Measurements from ENCODE around the gene PRR22. TPM values are rescaled to one million over a fixed set of nuclear protein-coding genes. Genes with fewer than 3 reads are reported as not detected.
"Not testable (repeated sequence)": the region's sequence is repeated elsewhere in the genome, so short reads cannot be mapped to it uniquely, and the experiment has no call there.

PRR22 gene
- total RNA-seq, 2 donors from 2014 or later, result 1.6 to 6.8 TPM

GRCh38 chr19:5785423-5785822 is 877 bp upstream of the PRR22 start:
- 91% methylated on average over 37 of the region's 37 CpGs for WGBS
- no peak for DNase-seq (ENCODE audit: low spot score)

GRCh38 chr19:5782945-5783919 is 1.3 kb downstream of the PRR22 start:
- Histone ChIP-seq H3K4me1 (replicated peaks) (no peaks in the 10 kb centered on the region), H3K4me3 (no peak overlapping the region), H3K27me3 (replicated peaks; ENCODE audit: insufficient read depth) (no peaks in the 10 kb centered on the region), H3K9me3 (no peaks in the 10 kb centered on the region), H3K27ac (no peak overlapping the region), H3K36me3 (peaks cover 10 to 28% of the 10 kb centered on the region in 2 donors)
- 82% methylated on average over 37 of the region's 48 CpGs for WGBS
- intact Hi-C loops (cut with DNase I), result no loop called here
- TF ChIP-seq POLR2AphosphoS5 (IDR thresholded peaks at IDR 0.05), result no peak
- no peak for TF ChIP-seq POLR2A (IDR thresholded peaks at IDR 0.05)
- TF ChIP-seq CTCF (IDR thresholded peaks at IDR 0.05), result no peak
- no peak for DNase-seq (ENCODE audit: low spot score)

More at GRCh38 chr19:5785423-5785822, 877 bp upstream of the PRR22 start:
- Histone ChIP-seq H3K9me3 (no peaks in the 10 kb centered on the region), H3K4me3 (no peak overlapping the region), H3K4me1 (replicated peaks) (no peaks in the 10 kb centered on the region), H3K27ac (no peak overlapping the region), H3K36me3 (peaks cover 10 to 45% of the 10 kb centered on the region in 2 donors), H3K27me3 (replicated peaks; ENCODE audit: insufficient read depth) (no peaks in the 10 kb centered on the region)
- no peak for TF ChIP-seq POLR2A (IDR thresholded peaks at IDR 0.05)
- no peak for TF ChIP-seq CTCF (IDR thresholded peaks at IDR 0.05)
- intact Hi-C loops (cut with DNase I), result no loop called here

GRCh38 chr19:5782322-5782721 is 2.2 kb downstream of the PRR22 start:
- no peak overlapping the region for H3K4me3 ChIP-seq
- no peaks in the 10 kb centered on the region for H3K4me1 ChIP-seq (replicated peaks)
- H3K27me3 ChIP-seq (replicated peaks; ENCODE audit: insufficient read depth), result no peaks in the 10 kb centered on the region
- peaks cover 5 to 21% of the 10 kb centered on the region in 2 donors for H3K36me3 ChIP-seq
- TF ChIP-seq POLR2A (IDR thresholded peaks at IDR 0.05) (no peak), POLR2AphosphoS5 (IDR thresholded peaks at IDR 0.05) (no peak), CTCF (IDR thresholded peaks at IDR 0.05) (no peak)
- no peaks in the 10 kb centered on the region for H3K9me3 ChIP-seq
- intact Hi-C loops (cut with DNase I), result no loop called here
- no peak overlapping the region for H3K27ac ChIP-seq
- 88% methylated on average over 9 of the region's 9 CpGs for WGBS
- no peak for DNase-seq (ENCODE audit: low spot score)

GRCh38 chr19:5780916-5781315 is 3.6 kb downstream of the PRR22 start:
- H3K4me1 ChIP-seq (replicated peaks); intact Hi-C loops (cut with DNase I); H3K36me3 ChIP-seq; H3K4me3 ChIP-seq; H3K9me3 ChIP-seq; H3K27ac ChIP-seq; DNase-seq (ENCODE audit: low spot score); H3K27me3 ChIP-seq (replicated peaks; ENCODE audit: insufficient read depth): not testable (repeated sequence)
- WGBS, result 80% methylated on average over 11 of the region's 11 CpGs

- Histone ChIP-seq H3K27ac (no peak overlapping the region), H3K9me3 (no peaks in the 10 kb centered on the region), H3K36me3 (no peaks in the 10 kb centered on the region), H3K4me3 (no peak overlapping the region), H3K4me1 (replicated peaks) (no peaks in the 10 kb centered on the region), H3K27me3 (replicated peaks; ENCODE audit: insufficient read depth) (no peaks in the 10 kb centered on the region)
- no peak for TF ChIP-seq CTCF (IDR thresholded peaks at IDR 0.05)
- no peak for TF ChIP-seq POLR2AphosphoS5 (IDR thresholded peaks at IDR 0.05)
- no peak for TF ChIP-seq POLR2A (IDR thresholded peaks at IDR 0.05)
- 86% methylated on average over 17 of the region's 17 CpGs for WGBS
- intact Hi-C loops (cut with DNase I), result no loop called here
- no peak for DNase-seq (ENCODE audit: low spot score)
These were observed 6.1 kb downstream of the PRR22 start for GRCh38 chr19:5778402-5778801.
